Measurements from ENCODE around the gene HRH1.

- TF ChIP-seq ZNF362 (tag by site-specific recombination; IDR thresholded peaks at IDR 0.05) (no peak), CTCF (tag by site-specific recombination; IDR thresholded peaks at IDR 0.05) (no peak), ZBTB21 (tag by site-specific recombination; IDR thresholded peaks at IDR 0.05) (no peak), ZNF677 (tag by site-specific recombination; IDR thresholded peaks at IDR 0.05) (no peak), ZBTB20 (tag by site-specific recombination; IDR thresholded peaks at IDR 0.05) (no peak), ZNF530 (tag by site-specific recombination; IDR thresholded peaks at IDR 0.05; ENCODE audit: low read depth) (no peak), ZBTB17 (tag by site-specific recombination; IDR thresholded peaks at IDR 0.05) (no peak)
These were observed 22.9 kb upstream of the HRH1 start for GRCh38 chr3:11131371-11131770.

Data from HEK293 (cell line).